GM19043 (cell line): Measurements from ENCODE around the gene ATP9B.
A peak's percentile ranks its signal among the peaks of the same experiment; 100 is the strongest.

Experiments used
- ATAC-seq: cut with Tn5 transposase; IDR thresholded peaks from one replicate; pipeline ENCODE4 v1.9.1; 2021; ENCODE audit warnings: low read depth; ENCODE audit not compliant: unreplicated experiment

Gene ATP9B

GRCh38 chr18:79402977-79403722 is 334.0 kb downstream of the ATP9B start:
- no peak for ATAC-seq

GRCh38 chr18:79403723-79404566 is 334.8 kb downstream of the ATP9B start:
- ATAC-seq: no peak

GRCh38 chr18:79404567-79404910 is 335.3 kb downstream of the ATP9B start:
- ATAC-seq: no peak

GRCh38 chr18:79405019-79405780 is 336.0 kb downstream of the ATP9B start:
- no peak for ATAC-seq

GRCh38 chr18:79405781-79406575 is 336.8 kb downstream of the ATP9B start:
- ATAC-seq: peak; percentile 70

GRCh38 chr18:79406708-79407107 is 337.5 kb downstream of the ATP9B start:
- ATAC-seq: no peak

GRCh38 chr18:79409313-79409712 is 340.1 kb downstream of the ATP9B start:
- ATAC-seq: no peak

- no peak for ATAC-seq
Measured at GRCh38 chr18:79410171-79410641, 341.0 kb downstream of the ATP9B start.

GRCh38 chr18:79410731-79411613 is 341.8 kb downstream of the ATP9B start:
- ATAC-seq: no peak

GRCh38 chr18:79411614-79412526 is 342.7 kb downstream of the ATP9B start:
- no peak for ATAC-seq

GRCh38 chr18:79413025-79413424 is 343.8 kb downstream of the ATP9B start:
- ATAC-seq: no peak

- ATAC-seq: no peak
Measured at GRCh38 chr18:79413426-79413825, 344.2 kb downstream of the ATP9B start.

GRCh38 chr18:79413901-79414300 is 344.7 kb downstream of the ATP9B start:
- no peak for ATAC-seq

GRCh38 chr18:79416022-79416676 is 347.0 kb downstream of the ATP9B start:
- ATAC-seq: no peak

- no peak for ATAC-seq
Measured at GRCh38 chr18:79416677-79417052, 347.5 kb downstream of the ATP9B start.

GRCh38 chr18:79418236-79418635 is 349.0 kb downstream of the ATP9B start:
- ATAC-seq: no peak

- ATAC-seq: no peak
Measured at GRCh38 chr18:79418642-79419041, 349.4 kb downstream of the ATP9B start.
